Immature natural killer cell (primary cell): ENCODE measurements around the gene ARHGAP15. TPM values are rescaled to one million over a fixed set of nuclear protein-coding genes. Genes with fewer than 3 reads are reported as not detected.

Experiments used
- DNase-seq, 3 donors: peaks; one replicate each; pipeline ENCODE4 v3.0.0; 2022; ENCODE audit warnings: mixed read lengths in 1 of 3
- H3K27ac Mint-ChIP-seq, 6 donors: one replicate each; pipeline ENCODE4 v1.8.0; 2020; ENCODE audit warnings: mixed read lengths in 6 of 6, mild to moderate bottlenecking in 5 of 6, inconsistent platforms in 4 of 6, moderate library complexity in 3 of 6
- H3K27me3 Mint-ChIP-seq, 3 donors: one replicate each; pipeline ENCODE4 v1.8.0; 2020 to 2021; ENCODE audit warnings: low read depth in 3 of 3, mild to moderate bottlenecking in 3 of 3, mixed read lengths in 3 of 3, moderate library complexity in 3 of 3, inconsistent platforms in 1 of 3
- H3K36me3 Mint-ChIP-seq, 3 donors: one replicate each; pipeline ENCODE4 v1.8.0; 2020; ENCODE audit warnings: mixed read lengths in 3 of 3, inconsistent platforms in 2 of 3, mild to moderate bottlenecking in 2 of 3
- H3K4me1 Mint-ChIP-seq, 2 donors: one replicate each; pipeline ENCODE4 v1.8.0; 2020; ENCODE audit warnings: inconsistent platforms in 2 of 2, mild to moderate bottlenecking in 2 of 2, mixed read lengths in 2 of 2, moderate library complexity in 1 of 2
- H3K4me3 Mint-ChIP-seq, 5 donors: one replicate each; pipeline ENCODE4 v1.8.0; 2020; ENCODE audit warnings: mild to moderate bottlenecking in 5 of 5, mixed read lengths in 5 of 5, inconsistent platforms in 3 of 5, moderate library complexity in 3 of 5
- H3K9me3 Mint-ChIP-seq, 6 donors: one replicate each; pipeline ENCODE4 v1.8.0; 2020; ENCODE audit warnings: mild to moderate bottlenecking in 6 of 6, mixed read lengths in 6 of 6, inconsistent platforms in 4 of 6, moderate library complexity in 3 of 6
- polyA plus RNA-seq, 3 donors: library from polyadenylated mRNA; unstranded; fragments of 300-500 nt; fragmentation: Illumina TruSeq; gene quantifications; one replicate each; pipeline ENCODE4 v1.2.3, GENCODE V29; 2021

ARHGAP15 gene
- polyA plus RNA-seq, 3 donors from 2014 or later = 107 to 168 (median 150) TPM

DNA sequence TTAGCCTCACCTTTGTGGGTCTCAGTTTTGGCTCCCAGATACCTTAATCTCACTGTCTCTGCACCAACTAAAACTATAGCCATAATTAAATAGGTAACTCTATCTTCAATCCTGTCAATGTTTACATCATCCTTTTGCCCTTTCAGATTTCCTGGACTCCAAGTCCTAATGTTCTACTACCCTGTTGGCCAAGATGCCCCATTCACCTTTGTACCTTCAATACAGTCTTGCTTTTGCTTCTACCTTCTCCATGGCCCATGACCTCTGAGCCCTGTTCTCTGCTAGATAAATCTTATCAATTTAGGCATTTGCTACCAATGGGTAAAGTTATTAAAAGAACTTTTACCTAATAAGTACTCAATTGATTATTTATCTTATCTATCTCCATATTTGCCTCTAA is 635.5 kb downstream of the ARHGAP15 start:
- Mint-ChIP-seq H3K27me3 (no peaks in the 10 kb centered on the region), H3K27ac (peak overlapping the region in 1 of 6 donors; percentile 17), H3K4me3 (no peak overlapping the region), H3K9me3 (no peaks in the 10 kb centered on the region), H3K36me3 (peaks cover 17 to 30% (median 25%) of the 10 kb centered on the region in 3 donors), H3K4me1 (peaks cover 0 to 1% of the 10 kb centered on the region in 2 donors)
- no peak for DNase-seq

DNA sequence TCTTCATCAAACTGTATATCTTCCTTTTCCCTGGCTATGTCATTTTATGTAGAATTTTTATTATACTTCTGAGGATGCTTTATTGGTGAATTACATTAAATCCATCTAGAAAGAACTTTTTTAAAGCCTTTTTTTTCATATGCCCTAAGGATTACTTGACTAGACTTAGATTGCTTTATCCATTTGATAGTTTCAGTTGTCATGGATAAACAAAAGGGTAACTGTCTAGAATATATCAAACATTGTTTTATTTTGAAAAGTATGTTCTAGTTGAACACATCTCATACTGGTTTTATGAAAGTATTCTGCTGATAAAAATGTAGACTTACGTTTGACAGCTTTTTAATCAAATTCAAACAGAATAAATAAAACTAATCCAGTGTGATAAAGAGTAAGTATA is 639.8 kb downstream of the ARHGAP15 start:
- no peak for DNase-seq
- Mint-ChIP-seq H3K9me3 (no peaks in the 10 kb centered on the region), H3K4me3 (no peak overlapping the region), H3K36me3 (peaks cover 17 to 30% (median 25%) of the 10 kb centered on the region in 3 donors), H3K27ac (peak overlapping the region in 1 of 6 donors; percentile 10), H3K4me1 (no peaks in the 10 kb centered on the region), H3K27me3 (peaks cover 0 to 2% (median 0%) of the 10 kb centered on the region in 3 donors)

DNA sequence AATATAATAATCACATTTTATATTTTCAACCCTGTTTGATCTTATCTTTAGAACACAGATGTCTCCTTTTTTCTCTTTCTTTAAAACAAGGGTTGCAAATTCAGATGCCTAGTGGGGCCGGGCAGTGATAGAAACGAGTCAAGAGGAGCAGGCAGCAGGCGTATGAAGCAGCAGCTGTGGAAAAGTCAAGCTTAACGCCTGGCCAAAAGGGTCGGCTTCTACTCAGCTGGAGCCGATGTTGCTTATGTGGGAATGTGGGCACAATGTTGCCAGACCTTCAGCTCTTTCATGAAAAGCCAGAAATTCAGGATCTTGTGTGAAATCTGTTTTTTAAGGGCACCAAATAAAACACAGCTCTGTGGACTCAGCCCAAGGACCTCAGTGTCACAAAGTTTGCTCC is 642.7 kb downstream of the ARHGAP15 start:
- Mint-ChIP-seq H3K36me3 (peaks cover 16 to 23% (median 17%) of the 10 kb centered on the region in 3 donors), H3K9me3 (no peaks in the 10 kb centered on the region), H3K27me3 (peaks cover 0 to 2% (median 1%) of the 10 kb centered on the region in 3 donors), H3K27ac (peak overlapping the region in 1 of 6 donors; percentile 46), H3K4me3 (no peak overlapping the region), H3K4me1 (no peaks in the 10 kb centered on the region)
- no peak for DNase-seq

DNA sequence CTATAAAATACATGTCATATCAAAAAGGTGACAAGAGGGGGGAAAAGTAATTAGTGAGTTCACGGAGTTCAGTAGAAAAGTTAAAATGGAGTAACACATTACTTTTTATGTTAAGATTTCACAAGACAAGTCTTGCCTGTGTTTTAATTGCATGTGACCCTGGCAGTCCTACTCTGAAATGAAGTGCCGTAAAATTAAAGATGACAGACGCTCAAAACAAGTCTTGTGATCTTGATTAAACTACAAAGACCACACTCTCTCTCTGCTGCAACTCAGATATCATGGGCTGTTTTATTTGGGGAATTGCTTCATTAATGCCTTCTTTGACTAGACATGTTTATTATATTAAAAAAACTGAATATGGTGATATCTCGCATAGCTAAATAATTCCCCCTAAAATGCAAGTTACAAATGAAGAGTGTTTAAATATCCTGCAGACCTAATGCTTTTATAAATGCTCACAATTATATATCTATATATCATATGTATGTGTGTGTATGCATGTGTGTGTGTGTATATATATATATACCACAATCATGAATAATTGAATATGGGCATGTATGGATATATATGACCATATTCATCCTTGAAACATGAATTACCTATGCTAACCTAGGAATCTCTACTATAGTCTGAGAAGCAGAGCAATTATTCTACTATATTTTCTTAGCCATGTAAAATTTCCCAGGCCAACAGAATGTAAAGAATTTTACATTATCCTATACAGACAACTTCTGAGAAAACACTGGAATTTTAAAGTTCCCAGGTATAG is 647.5 kb downstream of the ARHGAP15 start:
- no peak for DNase-seq
- Mint-ChIP-seq H3K27ac (no peak overlapping the region), H3K4me1 (no peaks in the 10 kb centered on the region), H3K9me3 (no peaks in the 10 kb centered on the region), H3K27me3 (peaks cover 0 to 2% (median 1%) of the 10 kb centered on the region in 3 donors), H3K36me3 (no peaks in the 10 kb centered on the region), H3K4me3 (no peak overlapping the region)

DNA sequence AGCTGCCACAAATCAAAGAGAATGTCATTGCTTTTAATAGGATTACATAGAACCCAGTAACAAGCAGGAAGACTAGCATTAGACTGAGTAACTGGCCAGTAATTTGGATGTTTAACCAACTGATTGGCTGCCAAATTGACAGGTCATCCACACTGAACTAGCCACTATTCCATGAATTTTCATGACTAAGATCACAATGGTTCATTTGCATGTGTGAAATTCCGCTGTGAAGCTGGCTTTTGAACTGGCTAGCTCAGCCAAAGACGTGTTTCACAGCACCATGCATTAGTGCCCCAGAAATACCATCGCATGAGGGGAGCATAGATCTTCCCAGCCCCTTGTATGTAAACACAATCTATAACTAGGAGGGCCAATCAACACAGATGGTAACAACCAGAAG is 649.8 kb downstream of the ARHGAP15 start:
- Mint-ChIP-seq H3K36me3 (no peaks in the 10 kb centered on the region), H3K4me1 (no peaks in the 10 kb centered on the region), H3K4me3 (no peak overlapping the region), H3K27me3 (peaks cover 0 to 2% (median 1%) of the 10 kb centered on the region in 3 donors), H3K27ac (no peak overlapping the region), H3K9me3 (no peaks in the 10 kb centered on the region)
- DNase-seq = no peak

DNA sequence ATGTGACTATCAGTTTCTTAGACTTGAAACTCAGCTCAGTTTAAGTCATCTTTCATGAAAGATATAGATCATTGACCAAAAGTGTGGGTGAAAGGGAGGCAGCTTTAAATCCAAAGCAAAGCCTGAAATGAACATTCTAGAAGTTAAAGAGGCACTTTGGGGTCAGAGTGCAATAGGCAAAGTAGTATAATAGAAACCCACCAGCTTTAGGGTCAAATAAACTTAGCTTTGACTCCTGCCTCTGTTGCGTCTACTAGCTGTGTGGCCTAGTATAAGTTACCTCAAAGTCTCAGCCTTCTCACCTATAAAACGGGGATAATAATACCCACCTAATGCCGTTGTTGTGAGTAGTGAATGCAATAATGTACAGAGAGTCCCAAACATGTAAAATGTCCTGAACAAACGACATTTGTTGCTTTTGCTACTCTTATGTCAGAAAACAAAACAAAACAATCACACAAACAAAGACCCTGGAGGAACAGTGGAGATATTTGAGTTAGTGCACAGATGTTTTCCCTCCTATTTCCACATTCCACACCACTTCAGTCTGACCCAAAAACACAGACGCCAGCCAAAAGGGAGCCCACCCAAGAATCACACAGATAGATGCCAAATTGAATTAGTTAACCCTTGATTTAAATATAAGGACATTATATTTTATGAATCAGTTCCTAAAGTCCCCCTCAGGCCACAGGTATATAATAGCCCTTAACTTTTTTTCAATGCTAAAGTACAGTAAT is 657.0 kb downstream of the ARHGAP15 start:
- Mint-ChIP-seq H3K9me3 (no peaks in the 10 kb centered on the region), H3K4me1 (no peaks in the 10 kb centered on the region), H3K27ac (no peak overlapping the region), H3K36me3 (no peaks in the 10 kb centered on the region), H3K4me3 (no peak overlapping the region), H3K27me3 (peaks cover 0 to 4% (median 1%) of the 10 kb centered on the region in 3 donors)
- no peak for DNase-seq

DNA sequence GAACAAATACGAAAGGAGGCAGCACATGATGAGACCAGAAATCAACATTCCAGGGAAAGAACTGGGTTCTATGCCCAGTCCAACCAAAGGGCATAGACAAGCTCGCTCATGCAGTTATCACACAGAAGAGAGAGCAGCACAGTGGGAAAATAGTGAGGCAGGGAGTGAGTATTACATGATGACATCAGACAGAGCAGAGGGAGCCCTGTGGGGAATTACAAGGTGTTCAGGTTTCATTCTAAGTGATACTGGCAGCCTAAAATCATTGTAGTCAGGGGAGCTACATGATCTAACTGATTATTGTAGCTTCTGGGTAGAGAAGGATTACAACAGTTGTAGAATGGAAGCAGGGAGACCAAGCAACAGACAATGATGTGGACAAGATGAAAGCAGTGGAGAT is 658.5 kb downstream of the ARHGAP15 start:
- no peak for DNase-seq
- Mint-ChIP-seq H3K9me3 (no peaks in the 10 kb centered on the region), H3K27ac (no peak overlapping the region), H3K4me3 (no peak overlapping the region), H3K4me1 (no peaks in the 10 kb centered on the region), H3K27me3 (peaks cover 0 to 4% (median 1%) of the 10 kb centered on the region in 3 donors), H3K36me3 (no peaks in the 10 kb centered on the region)

DNA sequence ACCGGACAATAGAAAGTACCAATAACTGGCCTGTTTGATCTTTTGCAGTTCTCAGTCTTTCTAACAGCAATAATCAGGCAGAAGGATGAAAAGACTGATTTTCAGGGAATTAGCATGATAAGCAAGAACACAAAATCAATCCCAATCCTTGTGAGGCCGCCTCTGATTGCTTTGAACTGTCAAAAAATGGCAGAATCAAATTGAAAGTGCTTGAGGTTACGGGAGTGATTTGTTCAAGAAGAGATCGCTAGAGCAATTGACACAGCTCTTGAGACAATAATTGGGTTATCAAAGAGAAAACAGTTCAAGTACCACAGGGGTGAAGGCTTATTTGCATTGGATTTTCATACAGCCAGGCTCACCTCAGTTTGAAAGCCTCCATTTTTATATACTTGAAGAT is 663.4 kb downstream of the ARHGAP15 start:
- H3K27me3 Mint-ChIP-seq = peaks cover 0 to 3% (median 1%) of the 10 kb centered on the region in 3 donors
- H3K36me3 Mint-ChIP-seq = no peaks in the 10 kb centered on the region
- H3K27ac Mint-ChIP-seq = no peak overlapping the region
- H3K4me3 Mint-ChIP-seq = no peak overlapping the region
- no peaks in the 10 kb centered on the region for H3K4me1 Mint-ChIP-seq
- peaks cover 0 to 1% (median 0%) of the 10 kb centered on the region in 6 donors for H3K9me3 Mint-ChIP-seq
- DNase-seq = no peak

DNA sequence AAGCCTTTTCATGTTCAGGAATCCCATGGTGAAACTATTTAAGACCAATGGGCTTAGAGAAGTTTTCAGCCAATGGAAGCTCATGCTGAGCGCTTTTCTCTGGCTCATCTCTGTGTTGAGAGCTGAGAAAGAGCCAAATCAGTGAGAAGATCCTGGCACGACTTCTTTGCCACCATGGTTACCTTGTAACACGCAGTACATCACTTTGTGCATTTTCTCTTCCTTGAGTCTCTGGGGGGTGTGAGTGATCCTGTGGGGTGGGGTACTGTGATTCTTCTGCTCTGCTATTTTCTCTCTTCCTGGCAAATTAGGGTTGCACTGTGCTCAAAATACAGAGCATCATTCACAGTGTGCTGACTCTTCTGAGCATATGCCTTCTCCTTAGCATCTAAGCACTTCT is 664.2 kb downstream of the ARHGAP15 start:
- Mint-ChIP-seq H3K9me3 (peaks cover 0 to 1% (median 0%) of the 10 kb centered on the region in 6 donors), H3K4me3 (no peak overlapping the region), H3K27me3 (peaks cover 0 to 1% (median 0%) of the 10 kb centered on the region in 3 donors), H3K27ac (no peak overlapping the region), H3K4me1 (no peaks in the 10 kb centered on the region), H3K36me3 (no peaks in the 10 kb centered on the region)
- no peak for DNase-seq

DNA sequence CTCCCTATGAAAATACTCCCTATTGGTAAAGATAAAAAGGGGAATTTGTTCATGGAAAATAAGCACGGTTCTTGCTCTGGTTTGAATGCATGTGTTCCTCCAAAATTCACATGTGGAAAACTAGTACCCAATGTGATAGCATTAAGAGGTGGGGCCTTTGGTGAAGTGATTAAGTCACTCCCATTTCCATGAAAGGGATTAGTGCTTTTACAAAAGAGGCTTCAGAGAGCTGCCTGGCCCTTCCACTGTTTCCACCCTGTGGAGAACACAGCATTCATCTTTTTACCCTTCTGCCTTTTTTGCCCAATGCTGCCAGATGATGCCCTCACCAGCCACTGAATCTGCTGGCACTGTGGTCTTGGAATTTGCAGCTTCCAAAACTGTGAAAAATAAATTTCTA is 666.8 kb downstream of the ARHGAP15 start:
- no peak for DNase-seq
- no peak overlapping the region for H3K27ac Mint-ChIP-seq
- H3K9me3 Mint-ChIP-seq = peaks cover 0 to 1% (median 0%) of the 10 kb centered on the region in 6 donors
- no peaks in the 10 kb centered on the region for H3K4me1 Mint-ChIP-seq
- no peaks in the 10 kb centered on the region for H3K27me3 Mint-ChIP-seq
- no peaks in the 10 kb centered on the region for H3K36me3 Mint-ChIP-seq
- H3K4me3 Mint-ChIP-seq = no peak overlapping the region

DNA sequence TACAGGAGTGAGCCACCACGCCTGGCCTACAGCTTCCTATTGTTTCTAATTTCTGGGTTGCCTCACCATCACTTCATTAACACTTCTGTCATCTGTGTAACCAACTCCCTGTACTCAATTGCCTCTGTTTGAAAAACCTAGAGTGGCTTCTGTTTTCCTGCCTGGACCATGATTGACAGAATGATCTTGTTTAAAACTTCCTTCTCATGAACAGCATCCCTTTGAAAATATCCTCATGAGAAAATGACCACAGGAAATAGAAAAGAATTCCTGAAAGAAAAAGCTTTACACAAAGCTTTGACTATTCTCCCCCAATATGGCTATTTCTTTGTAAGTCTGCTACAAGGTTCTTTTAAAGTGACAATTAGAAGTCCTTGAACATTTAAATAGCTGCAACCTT is 672.3 kb downstream of the ARHGAP15 start:
- no peak for DNase-seq
- Mint-ChIP-seq H3K27ac (no peak overlapping the region), H3K4me1 (peaks cover 7 to 11% of the 10 kb centered on the region in 2 donors), H3K4me3 (no peak overlapping the region), H3K27me3 (peaks cover 0 to 4% (median 2%) of the 10 kb centered on the region in 3 donors), H3K9me3 (no peaks in the 10 kb centered on the region), H3K36me3 (peaks cover 0 to 3% (median 0%) of the 10 kb centered on the region in 3 donors)

DNA sequence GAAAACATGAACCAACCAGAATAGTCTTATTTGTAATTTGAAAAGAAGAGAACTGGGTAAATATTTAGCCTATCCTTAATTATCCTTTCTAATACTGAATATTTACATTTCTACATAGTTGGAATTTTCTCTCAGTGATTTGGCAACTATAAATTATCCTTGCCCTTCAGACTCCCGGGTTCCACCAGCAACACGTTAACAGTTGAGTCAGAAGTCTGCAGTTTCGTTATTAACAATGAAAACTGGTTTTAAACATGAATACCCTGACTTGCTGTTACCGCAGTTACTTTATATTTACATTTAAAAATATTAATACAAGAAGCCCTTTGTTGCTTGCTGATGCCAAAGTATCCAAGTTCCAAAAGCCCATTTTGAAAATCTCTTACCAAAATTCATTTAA is 673.0 kb downstream of the ARHGAP15 start:
- no peaks in the 10 kb centered on the region for H3K9me3 Mint-ChIP-seq
- no peak overlapping the region for H3K27ac Mint-ChIP-seq
- peak overlapping the region in 1 of 5 donors; percentile 77 for H3K4me3 Mint-ChIP-seq
- peaks cover 7 to 11% of the 10 kb centered on the region in 2 donors for H3K4me1 Mint-ChIP-seq
- no peak for DNase-seq
- peaks cover 0 to 3% (median 0%) of the 10 kb centered on the region in 3 donors for H3K36me3 Mint-ChIP-seq
- H3K27me3 Mint-ChIP-seq = peaks cover 0 to 4% (median 2%) of the 10 kb centered on the region in 3 donors

DNA sequence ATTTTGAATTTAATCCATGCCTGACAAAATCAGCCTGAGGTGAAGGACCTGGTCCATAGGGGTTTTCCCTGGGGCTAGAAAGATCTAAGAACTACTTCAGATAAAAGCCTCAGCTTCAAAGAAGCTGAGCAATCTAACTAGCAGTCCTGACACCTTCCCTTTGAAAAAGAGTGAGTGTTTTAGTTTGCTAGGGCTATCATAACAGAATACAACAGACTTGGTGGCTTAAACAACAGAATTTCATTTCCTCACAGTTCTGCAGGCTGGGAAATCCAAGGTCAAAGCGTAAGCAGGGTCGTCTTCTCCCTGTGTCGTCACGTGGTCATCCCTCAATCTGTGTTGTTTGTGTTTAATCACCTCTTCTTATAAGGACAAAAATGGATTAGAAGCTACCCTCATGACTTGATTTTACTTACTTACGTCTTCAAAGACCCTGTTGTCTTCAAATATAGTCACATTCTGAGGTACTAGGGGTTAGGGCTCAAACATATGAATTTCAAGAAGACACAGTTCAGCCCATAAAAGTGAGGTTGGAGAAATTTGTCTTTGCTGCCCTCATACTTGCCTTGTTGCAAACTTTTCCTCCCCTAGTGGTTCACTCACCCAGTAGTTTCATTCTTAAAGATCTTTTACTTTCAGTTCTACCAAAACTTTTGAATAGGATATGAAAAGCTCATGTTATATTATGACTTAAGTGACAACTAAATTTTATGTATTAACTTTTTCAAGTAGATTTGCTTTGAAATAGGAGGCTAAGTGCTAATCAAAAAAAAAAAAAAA is 673.8 kb downstream of the ARHGAP15 start:
- peaks cover 2 to 4% (median 2%) of the 10 kb centered on the region in 3 donors for H3K27me3 Mint-ChIP-seq
- peak in 1 of 3 donors; percentile 0 for DNase-seq
- peak overlapping the region in 2 of 5 donors; percentile 4 to 77 for H3K4me3 Mint-ChIP-seq
- no peaks in the 10 kb centered on the region for H3K9me3 Mint-ChIP-seq
- H3K36me3 Mint-ChIP-seq = peaks cover 0 to 3% (median 0%) of the 10 kb centered on the region in 3 donors
- peak overlapping the region in 1 of 6 donors; percentile 3 for H3K27ac Mint-ChIP-seq
- peaks cover 7 to 11% of the 10 kb centered on the region in 2 donors for H3K4me1 Mint-ChIP-seq
